Muscle of back (tissue), 11 donors: ENCODE measurements around the gene PDXK. TPM values are rescaled to one million over a fixed set of nuclear protein-coding genes. Genes with fewer than 3 reads are reported as not detected.
"Not testable (repeated sequence)": the region's sequence is repeated elsewhere in the genome, so short reads cannot be mapped to it uniquely, and the experiment has no call there.

Experiments
- DNase-seq, 3 donors: peaks; one replicate each; pipeline versions ENCODE4 v3.0.0 to v3.0.0-alpha.2; 2013
- polyA plus RNA-seq, 10 donors: library from polyadenylated mRNA; unstranded; fragments of 120-200 nt; gene quantifications; one replicate each; pipeline ENCODE4 v1.2.1, GENCODE V29; 2013; ENCODE audit not compliant: insufficient read length in 10 of 10

Gene PDXK
- polyA plus RNA-seq, 10 donors: 18.1 to 31.3 (median 24.0) TPM

GRCh38 chr21:43694437-43695079, 24.4 kb upstream of the PDXK start:
- no peak for DNase-seq

DNA sequence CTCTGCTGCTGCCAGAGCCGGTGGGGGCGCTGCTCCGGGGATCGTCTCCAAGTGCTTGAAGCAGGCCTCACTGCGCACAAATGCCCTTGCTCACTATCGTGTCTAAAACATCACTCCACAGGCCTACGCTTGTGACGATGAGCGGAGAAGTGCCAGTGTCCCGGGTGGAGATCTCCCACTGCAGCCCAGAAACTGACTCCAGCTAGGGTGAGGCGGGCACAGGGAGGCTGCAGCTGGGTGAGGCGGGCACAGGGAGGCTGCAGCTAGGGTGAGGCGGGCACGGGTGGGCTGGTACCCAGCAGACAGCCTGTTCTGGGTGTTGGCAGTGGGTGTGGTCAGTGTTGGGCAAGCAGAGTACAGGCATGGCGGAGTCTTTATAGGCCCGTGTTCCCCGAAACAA, 22.7 kb upstream of the PDXK start:
- no peak for DNase-seq

DNA sequence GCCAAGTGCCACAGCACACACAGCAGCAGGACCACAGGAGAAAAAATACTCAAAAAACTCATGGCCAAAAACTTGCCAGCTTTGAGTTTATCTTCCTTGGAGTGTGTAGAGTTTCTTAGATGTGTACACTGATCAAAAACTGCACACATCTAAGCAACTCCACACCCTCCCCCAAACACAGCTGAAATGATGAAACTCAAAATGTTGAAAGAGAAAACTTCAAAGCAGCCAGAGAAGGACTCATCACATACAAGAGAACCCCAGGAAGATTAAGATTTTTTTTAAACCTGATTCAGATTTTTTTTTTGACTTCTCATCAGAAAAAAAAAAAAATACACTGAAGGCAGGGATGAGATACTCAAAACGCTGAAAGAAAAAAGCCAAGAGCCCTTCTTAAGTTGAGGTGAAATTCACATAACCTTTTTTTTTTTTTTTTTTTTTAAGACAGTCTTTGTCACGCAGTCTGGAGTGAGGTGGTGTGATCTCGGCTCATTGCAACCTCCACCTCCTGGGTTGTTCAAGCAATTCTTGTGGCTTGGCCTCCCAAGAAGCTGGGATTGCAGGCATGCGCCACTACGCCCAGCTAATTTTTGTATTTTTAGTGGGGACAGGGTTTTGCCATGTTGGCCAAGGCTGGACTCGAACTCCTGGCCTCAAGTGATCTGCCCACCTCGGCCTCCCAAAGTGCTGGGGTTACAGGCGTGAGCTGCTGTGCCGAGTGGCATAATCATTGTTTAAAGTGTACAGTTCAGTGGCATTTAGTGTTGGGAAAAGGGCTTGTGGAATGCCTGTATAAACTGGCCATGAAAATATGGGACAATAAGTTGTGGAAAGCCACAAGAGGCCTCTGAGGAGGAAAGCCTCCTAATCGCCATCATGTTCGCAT, 20.9 kb upstream of the PDXK start:
- no peak for DNase-seq

DNA sequence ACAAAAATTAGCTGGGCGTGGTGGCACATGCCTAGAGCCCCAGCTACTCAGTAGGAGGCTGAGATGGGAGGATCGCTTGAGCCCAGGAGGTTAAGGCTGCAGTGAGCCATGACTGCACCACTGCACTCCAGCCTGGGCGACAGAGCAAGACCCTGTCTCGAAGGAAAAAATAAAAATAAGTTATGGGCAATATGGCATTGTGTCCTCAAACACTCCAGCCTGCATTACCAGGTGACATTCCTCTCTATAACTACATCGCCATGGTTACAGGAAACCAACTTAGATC, 19.5 kb upstream of the PDXK start:
- not testable (repeated sequence) for DNase-seq

- no peak for DNase-seq
Observed at GRCh38 chr21:43699933-43700599, 18.9 kb upstream of the PDXK start.

DNA sequence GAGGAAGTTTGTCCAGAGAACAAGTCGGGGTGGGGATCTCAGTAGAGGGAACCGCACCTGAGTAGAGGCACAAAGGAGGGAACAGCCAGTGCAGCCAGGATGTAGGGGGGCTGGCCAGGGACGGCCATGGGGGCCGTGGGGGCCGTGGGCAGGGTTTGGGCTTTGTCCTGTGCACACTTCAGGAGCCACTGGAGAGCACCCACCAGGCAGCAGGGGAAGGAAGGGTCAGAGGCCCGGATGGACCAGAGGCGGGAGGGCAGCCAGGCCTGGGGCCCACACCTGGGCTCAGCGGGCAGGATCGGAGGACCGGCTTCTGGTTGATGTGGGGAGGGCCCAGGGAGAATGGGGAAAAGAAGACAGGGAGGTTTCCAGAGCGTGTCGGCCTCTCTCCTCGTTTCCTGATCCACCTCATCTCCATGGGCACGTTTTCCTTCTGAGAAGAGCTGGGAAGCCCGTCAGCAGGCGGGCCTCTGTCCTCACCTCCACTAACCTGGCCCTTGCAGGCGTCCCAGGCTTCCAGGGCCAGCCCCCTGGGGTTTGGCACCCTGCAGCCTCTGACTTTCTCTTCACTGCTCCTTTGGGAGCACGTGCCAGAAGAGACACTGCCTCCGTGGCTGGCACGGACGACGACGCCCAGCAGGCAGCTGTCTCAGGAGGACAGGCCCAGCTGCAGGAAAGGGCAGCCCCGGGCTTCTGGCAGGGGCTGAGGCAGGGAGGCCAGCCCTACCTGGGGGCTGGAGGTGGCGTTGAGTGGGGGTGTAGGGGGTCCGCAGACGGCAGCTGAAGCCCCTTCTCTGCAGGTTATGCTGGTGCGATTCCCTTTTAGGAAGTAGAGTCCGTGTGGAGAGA, 16.8 kb upstream of the PDXK start:
- no peak for DNase-seq

GRCh38 chr21:43702785-43703034, 16.2 kb upstream of the PDXK start:
- no peak for DNase-seq

DNA sequence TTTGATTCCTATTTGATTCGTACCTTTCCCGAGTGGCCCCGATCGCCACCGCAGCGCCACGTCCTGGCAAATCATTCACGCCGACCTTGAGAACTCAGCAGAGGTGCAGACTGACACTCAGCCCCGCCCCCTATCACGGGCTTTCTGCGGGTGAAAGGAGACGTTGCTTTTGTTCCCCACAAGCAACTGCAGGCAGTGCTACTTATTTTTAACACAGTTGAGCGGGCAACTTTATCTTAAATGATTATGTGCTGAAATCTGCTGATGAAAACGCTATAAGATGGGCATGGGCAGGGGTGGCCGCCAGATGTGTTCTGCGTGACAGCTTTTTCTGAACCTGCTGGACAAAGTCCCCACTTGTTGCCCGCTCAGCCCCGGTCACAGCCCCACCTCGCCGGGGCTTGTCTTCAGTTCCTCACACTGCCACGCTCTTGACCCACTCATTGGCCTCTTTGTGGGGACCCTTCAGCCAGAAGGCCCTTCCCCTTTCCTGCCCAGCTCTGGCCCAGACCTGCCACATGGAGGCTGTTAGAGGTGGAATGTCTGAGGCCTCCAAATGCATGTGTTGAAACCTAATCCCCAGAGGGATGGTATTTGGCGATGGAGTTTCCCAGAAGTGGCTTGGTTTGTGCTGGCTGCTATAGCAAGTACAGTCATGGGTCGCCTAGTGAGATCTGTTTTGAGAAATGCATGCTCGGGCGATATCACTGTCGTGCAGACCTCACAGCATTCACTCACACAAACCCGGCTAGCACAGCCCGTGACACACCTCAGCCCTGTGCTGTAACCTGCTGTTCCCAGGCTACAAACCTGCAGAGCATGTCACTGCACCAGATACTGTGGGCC, 15.7 kb upstream of the PDXK start:
- peak; percentile 42 to 63 (median 44) for DNase-seq

- DNase-seq: no peak
Observed at GRCh38 chr21:43707462-43707861, 11.5 kb upstream of the PDXK start.

DNA sequence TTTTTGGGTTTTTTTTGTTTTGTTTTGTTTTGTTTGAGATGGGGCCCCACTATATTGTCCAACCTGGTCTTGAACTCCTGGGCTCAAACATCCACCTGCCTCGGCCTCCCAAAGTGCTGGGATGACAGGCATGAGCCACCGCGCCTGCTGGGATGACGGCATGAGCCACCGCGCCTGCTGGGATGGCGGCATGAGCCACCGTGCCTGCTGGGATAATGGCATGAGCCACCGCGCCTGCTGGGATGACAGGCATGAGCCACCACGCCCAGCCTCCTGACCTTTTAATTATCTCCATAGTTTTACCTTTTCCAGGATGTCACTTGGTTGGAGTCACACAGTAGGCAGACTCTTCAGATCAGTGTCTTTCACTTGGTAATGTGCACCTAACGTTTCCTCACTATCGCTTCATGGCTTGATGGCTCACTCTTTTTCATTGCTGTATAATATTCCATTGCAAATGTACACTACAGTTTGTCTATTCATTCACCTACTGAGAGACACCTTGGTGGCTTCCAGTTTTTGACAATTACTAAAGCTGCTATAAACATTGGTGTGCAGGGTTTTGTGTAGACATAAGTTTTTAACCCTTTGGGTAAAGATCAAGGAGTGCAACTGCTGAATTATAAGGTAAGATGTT, 10.1 kb upstream of the PDXK start:
- DNase-seq: no peak

DNA sequence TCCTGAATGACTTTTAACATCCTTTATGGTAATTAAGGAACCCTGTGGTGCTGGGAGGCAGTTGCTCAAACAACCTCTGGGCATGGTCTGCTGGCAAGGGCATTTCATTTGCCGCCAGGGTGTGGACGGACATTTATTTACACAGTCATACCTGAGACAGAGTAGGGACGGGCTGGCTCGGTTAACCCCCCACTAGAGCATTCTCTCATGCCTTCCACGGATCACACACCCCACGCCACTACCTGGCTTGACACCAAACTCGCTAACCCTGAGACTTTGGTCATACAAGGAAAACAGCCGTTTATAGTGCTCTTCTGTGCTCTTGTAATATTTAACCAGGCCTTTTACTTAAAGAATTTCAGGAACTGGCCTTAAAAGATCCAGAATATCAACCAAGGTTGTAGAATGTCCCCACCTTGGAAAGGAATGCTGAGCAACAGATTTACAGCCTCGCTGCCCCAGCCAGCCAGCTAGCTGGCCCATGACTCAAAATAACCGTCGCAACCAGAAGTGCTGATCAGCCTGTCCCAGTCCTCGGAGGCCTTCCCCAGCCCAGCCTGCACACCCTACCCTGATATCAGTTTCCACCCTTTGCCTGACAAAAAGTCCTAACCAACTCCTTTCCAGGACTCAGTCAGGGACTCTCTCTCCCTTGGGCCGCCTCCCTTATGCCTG, 6.5 kb upstream of the PDXK start:
- no peak for DNase-seq

GRCh38 chr21:43713123-43713522, 5.8 kb upstream of the PDXK start:
- DNase-seq: not testable (repeated sequence)

DNA sequence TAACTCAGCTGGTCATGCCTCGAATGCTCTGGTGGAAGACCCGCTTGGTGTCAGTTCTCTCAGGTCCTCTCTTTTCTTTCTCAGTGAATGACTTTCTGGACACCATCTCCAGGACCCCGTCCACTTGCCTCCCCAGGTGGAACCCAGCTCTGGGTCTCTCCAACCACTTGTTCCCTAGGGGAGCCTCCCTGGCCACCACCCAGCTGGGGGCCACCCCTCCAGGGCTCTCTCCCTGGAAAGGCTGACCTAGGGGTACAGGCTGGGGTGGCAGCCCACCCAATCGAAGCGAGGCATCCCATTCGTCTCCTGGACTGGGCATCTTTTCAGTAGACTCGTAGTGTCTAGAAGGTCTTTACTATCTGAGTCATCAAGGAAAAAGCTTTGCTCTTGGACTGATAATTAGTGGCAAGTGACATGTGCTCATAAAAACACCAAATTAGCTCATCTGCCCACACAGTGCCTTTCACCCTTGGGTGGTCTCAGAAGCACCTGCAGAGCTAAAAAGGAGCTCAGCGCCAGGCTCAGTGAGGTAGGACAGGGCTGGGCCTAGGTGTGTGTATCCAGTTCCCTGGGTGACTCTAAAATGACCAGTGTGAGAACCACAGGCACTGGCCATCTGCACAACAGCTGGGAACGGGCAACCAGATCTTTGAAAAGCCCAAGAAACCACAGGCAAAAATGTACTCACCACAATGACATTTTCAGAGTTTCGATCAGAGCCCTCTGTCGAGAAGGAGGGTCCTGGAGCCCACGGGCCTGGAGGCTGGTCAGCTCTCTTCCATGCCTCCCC, 2.4 kb upstream of the PDXK start:
- no peak for DNase-seq

DNA sequence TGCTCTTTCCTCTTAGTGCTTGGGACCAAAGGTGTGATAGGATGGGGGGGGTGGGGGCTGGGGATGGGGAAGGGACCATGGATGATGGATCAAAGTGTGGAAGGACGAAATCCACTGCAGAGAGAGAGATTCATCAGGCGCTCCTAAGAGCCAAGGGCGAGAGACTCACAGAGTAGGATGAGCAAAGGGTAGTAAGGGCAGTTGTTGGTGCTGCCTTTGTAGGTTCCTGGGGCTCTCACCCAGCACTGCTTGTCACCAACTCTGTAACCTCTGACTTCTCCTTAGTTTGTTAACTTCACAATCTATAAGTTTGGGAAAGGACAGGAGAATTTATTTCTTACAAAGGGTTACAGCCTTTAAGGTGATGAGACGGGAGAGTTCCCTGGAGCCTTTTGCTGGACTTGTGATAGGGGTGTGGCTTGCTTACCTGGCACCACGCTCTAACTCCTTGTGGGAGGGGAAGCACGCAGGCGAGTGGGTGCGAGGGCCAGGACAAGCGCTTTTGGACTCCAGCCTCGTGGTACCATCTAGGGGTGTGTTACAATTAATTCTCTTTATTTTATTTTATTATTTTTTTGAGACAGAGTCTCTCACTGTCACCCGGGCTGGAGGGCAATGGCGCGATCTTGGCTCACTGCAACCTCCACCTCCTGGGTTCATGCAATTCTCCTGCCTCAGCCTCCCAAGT, 1.6 kb upstream of the PDXK start:
- no peak for DNase-seq

- no peak for DNase-seq
Observed at GRCh38 chr21:43717967-43718871, 710 bp upstream of the PDXK start.

DNA sequence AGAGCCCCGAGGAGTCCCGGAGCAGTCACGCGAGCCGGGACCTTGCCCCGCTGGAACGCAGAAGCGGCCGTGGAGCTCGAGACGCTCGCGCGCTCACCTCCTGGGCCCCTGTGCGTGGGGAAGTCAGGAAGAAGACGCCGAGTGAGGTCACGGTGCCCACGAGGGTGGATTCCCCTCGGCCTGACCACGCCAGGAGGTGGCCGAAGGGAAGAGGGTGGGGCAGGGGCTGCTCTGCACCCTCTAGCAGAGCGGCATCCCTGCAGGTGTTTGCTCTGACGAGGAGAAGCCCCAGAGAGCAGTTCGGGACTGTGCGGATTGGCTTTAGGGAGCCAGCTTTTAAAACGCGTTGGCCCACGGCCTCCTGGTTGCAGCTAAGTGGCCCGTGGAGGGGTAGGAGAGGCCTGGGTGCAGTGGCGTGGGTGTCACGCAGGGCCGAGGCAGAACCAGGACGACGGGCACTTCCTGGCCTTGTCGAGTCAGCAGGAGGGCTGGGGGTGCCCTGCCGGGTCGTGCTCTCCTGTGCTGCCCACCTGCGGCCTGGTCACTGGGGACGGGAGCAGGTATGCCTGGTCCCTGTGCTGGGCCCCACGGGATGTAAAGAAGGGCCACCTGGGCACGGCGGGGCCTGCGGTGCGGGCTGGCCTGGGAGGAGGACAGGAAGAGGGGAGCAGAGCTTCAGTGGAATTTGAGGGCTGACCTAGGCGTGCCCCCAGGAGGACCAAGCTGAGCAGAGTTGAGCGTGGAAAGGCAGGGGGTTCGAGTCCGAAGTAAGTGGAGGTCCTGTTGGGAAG, 1.0 kb downstream of the PDXK start:
- DNase-seq: peak in 1 of 3 donors; percentile 60
